SK-N-SH (cell line): ENCODE measurements around the gene FCRL4. TPM values are rescaled to one million over a fixed set of nuclear protein-coding genes. Genes with fewer than 3 reads are reported as not detected.

Source experiments
- CTCF ChIA-PET: fragments of 300-600, 350-600 bp; formaldehyde crosslinking; extraction: SDS; loops from one replicate; lab custom pipeline; 2021; lab: Yijun Ruan, JAX
- POLR2A ChIA-PET: fragments of 350-600 bp; sonication (Branson Sonifier 250); formaldehyde crosslinking; extraction: SDS; loops from one replicate; lab custom pipeline; 2020; ENCODE audit warnings: antibody characterized with exemption, inconsistent platforms; lab: Yijun Ruan, JAX
- DNase-seq: peaks from one replicate; pipeline ENCODE4 v3.0.0; 2012
- H2AFZ ChIP-seq: fragments of 200-600 bp; sonication (generic); 2 replicates; pipeline ENCODE4 v1.8.1; 2016; ENCODE audit warnings: antibody characterized with exemption, mild to moderate bottlenecking, low read depth
- H3F3A ChIP-seq: fragments of 200-600 bp; sonication (generic); replicated peaks from 2 replicates; pipeline ENCODE3; 2016; ENCODE audit warnings: antibody characterized with exemption, mild to moderate bottlenecking; ENCODE audit not compliant: insufficient read depth
- H3K27ac ChIP-seq, 2 experiments: fragments of 200-500 bp in 1 of 2; fragments of 200-600 bp in 1 of 2; sonication (Bioruptor generic) in 1 of 2; sonication (generic), shearing (Covaris generic) in 1 of 2; 2 replicates each; pipeline versions ENCODE4 v1.5.1 to v1.6.1; 2014 to 2016; ENCODE audit warnings: low read depth in 2 of 2, inconsistent platforms in 1 of 2, low read length in 1 of 2, mild to moderate bottlenecking in 1 of 2, mixed read lengths in 1 of 2
- H3K27me3 ChIP-seq: fragments of 200-600 bp; sonication (generic), shearing (Covaris generic); 2 replicates; pipeline ENCODE4 v1.6.1; 2016; ENCODE audit warnings: mixed run types; ENCODE audit not compliant: insufficient read depth
- H3K36me3 ChIP-seq, 2 experiments: fragments of 200-500 bp in 1 of 2; fragments of 200-600 bp in 1 of 2; sonication (Bioruptor generic) in 1 of 2; sonication (generic) in 1 of 2; replicated peaks in 1 of 2; 2 replicates each; pipeline versions ENCODE3 to v1.5.1; 2014 to 2016; ENCODE audit warnings: low read length in 1 of 2, mild to moderate bottlenecking in 1 of 2; ENCODE audit not compliant: insufficient read depth in 2 of 2, control insufficient read depth in 1 of 2
- H3K4me1 ChIP-seq, 2 experiments: fragments of 200-500 bp in 1 of 2; fragments of 200-600 bp in 1 of 2; sonication (Bioruptor generic) in 1 of 2; sonication (generic), shearing (Covaris generic) in 1 of 2; 2 replicates each; pipeline versions ENCODE4 v1.5.1 to v1.6.1; 2014 to 2016; ENCODE audit warnings: low read depth in 1 of 2, low read length in 1 of 2, mixed run types in 1 of 2; ENCODE audit not compliant: insufficient read depth in 2 of 2, control insufficient read depth in 1 of 2
- H3K4me2 ChIP-seq: fragments of 200-600 bp; sonication (generic), shearing (Covaris generic); 2 replicates; pipeline ENCODE4 v1.6.1; 2017; ENCODE audit warnings: mixed run types
- H3K4me3 ChIP-seq, 2 experiments: fragments of 200-500 bp in 1 of 2; fragments of 200-600 bp in 1 of 2; sonication (Bioruptor generic) in 1 of 2; sonication (generic), shearing (Covaris generic) in 1 of 2; 2 replicates each; pipeline versions ENCODE4 v1.5.1 to v1.8.1; 2014 to 2016; ENCODE audit warnings: low read depth in 2 of 2, inconsistent platforms in 1 of 2, low read length in 1 of 2, mild to moderate bottlenecking in 1 of 2, mixed read lengths in 1 of 2, moderate library complexity in 1 of 2
- H3K79me2 ChIP-seq: fragments of 200-600 bp; sonication (generic); 2 replicates; pipeline ENCODE4 v1.8.1; 2017; ENCODE audit warnings: mild to moderate bottlenecking; ENCODE audit not compliant: insufficient read depth
- H3K9ac ChIP-seq: fragments of 200-600 bp; sonication (generic); 2 replicates; pipeline ENCODE4 v1.6.1; 2017; ENCODE audit warnings: mixed run types
- H3K9me2 ChIP-seq: fragments of 200-600 bp; sonication (generic); 2 replicates; pipeline ENCODE4 v1.6.1; 2017; ENCODE audit warnings: mixed run types
- H3K9me3 ChIP-seq: fragments of 200-600 bp; sonication (generic); 2 replicates; pipeline ENCODE4 v1.6.1; 2017; ENCODE audit warnings: mixed run types, mild to moderate bottlenecking, moderate library complexity
- H4K20me1 ChIP-seq: fragments of 200-600 bp; sonication (generic); 2 replicates; pipeline ENCODE4 v1.6.1; 2017; ENCODE audit warnings: mild to moderate bottlenecking, mixed run types; ENCODE audit not compliant: insufficient read depth
- CTCF ChIP-seq: fragments of 200-600 bp; sonication (generic); IDR thresholded peaks from 2 replicates; pipeline ENCODE4 v1.6.1; 2017; ENCODE audit warnings: antibody characterized with exemption, mild to moderate bottlenecking, moderate library complexity
- ELF1 ChIP-seq: IDR thresholded peaks from 2 replicates; pipeline ENCODE4 v1.4.0; 2012
- EP300 ChIP-seq, 2 experiments: IDR thresholded peaks; 2 replicates each; pipeline versions ENCODE4 v1.4.0 to v1.6.1; 2012; ENCODE audit warnings: borderline replicate concordance in 1 of 2, low read depth in 1 of 2, low read length in 1 of 2
- EZH2phosphoT487 ChIP-seq: fragments of 200-600 bp; sonication (generic); IDR thresholded peaks from 2 replicates; pipeline ENCODE4 v1.6.1; 2017; ENCODE audit warnings: low read depth, mixed run types, mild to moderate bottlenecking, antibody characterized with exemption, moderate library complexity, borderline replicate concordance
- FOXJ3 ChIP-seq: sonication (generic); formaldehyde crosslinking; IDR thresholded peaks from 2 replicates; pipeline ENCODE4 v1.5.1; 2020; ENCODE audit warnings: mild to moderate bottlenecking, missing genetic modification reagents
- FOXM1 ChIP-seq: IDR thresholded peaks from 2 replicates; pipeline ENCODE4 v1.4.0; 2012; ENCODE audit warnings: low read depth, mild to moderate bottlenecking
- GABPA ChIP-seq: IDR thresholded peaks from 2 replicates; pipeline ENCODE4 v1.4.0; 2012; ENCODE audit warnings: low read depth, mild to moderate bottlenecking
- GATA2 ChIP-seq: sonication (generic); formaldehyde crosslinking; IDR thresholded peaks from 2 replicates; pipeline ENCODE4 v1.5.0; 2020; ENCODE audit warnings: mild to moderate bottlenecking, missing genetic modification reagents
- IRF3 ChIP-seq: fragments of 150-350 bp; IDR thresholded peaks from 2 replicates; pipeline ENCODE4 v1.6.1; 2016; ENCODE audit warnings: mild to moderate bottlenecking, low read depth, low read length
- NRF1 ChIP-seq: IDR thresholded peaks from 2 replicates; pipeline ENCODE4 v1.6.1; 2012; ENCODE audit warnings: low read depth, mild to moderate bottlenecking, low read length
- POLR2AphosphoS5 ChIP-seq: IDR thresholded peaks from 2 replicates; pipeline ENCODE4 v1.6.1; 2012; ENCODE audit warnings: low read depth, low read length
- RAD21 ChIP-seq: IDR thresholded peaks from 2 replicates; pipeline ENCODE4 v1.6.1; 2012; ENCODE audit warnings: mild to moderate bottlenecking, low read length
- RXRA ChIP-seq: IDR thresholded peaks from 2 replicates; pipeline ENCODE4 v1.4.0; 2012; ENCODE audit warnings: low read depth, mild to moderate bottlenecking, borderline replicate concordance
- SMC3 ChIP-seq: IDR thresholded peaks from 2 replicates; pipeline ENCODE4 v1.6.1; 2012; ENCODE audit warnings: low read depth, low read length, improper control_type of control experiment
- TEAD4 ChIP-seq: IDR thresholded peaks from 2 replicates; pipeline ENCODE4 v1.4.0; 2012; ENCODE audit warnings: mild to moderate bottlenecking, borderline replicate concordance; ENCODE audit not compliant: insufficient read depth
- YY1 ChIP-seq: IDR thresholded peaks from 2 replicates; pipeline ENCODE4 v1.4.0; 2012; ENCODE audit warnings: low read depth, mild to moderate bottlenecking
- WGBS: methylation state at CpG from one replicate; pipeline ENCODE4 v1.1.6; 2017; ENCODE audit warnings: low lambda C conversion rate; 5-methylcytosine and 5-hydroxymethylcytosine counted together
- polyA plus RNA-seq, 3 experiments: library from polyadenylated mRNA; depleted of rRNA; stranded (reverse); fragments of >200 nt; gene quantifications; 2 replicates each; pipeline ENCODE4 v1.2.3, GENCODE V29; 2012
- TF ChIP-seq, protein P1 (sequence below): IDR thresholded peaks from 2 replicates; pipeline ENCODE4 v1.4.0; 2012; ENCODE audit warnings: low read depth, borderline replicate concordance

The FCRL4 gene
- polyA plus RNA-seq, 1 of the 3 experiments (the other 2 are of a cell fraction), result not detected

DNA sequence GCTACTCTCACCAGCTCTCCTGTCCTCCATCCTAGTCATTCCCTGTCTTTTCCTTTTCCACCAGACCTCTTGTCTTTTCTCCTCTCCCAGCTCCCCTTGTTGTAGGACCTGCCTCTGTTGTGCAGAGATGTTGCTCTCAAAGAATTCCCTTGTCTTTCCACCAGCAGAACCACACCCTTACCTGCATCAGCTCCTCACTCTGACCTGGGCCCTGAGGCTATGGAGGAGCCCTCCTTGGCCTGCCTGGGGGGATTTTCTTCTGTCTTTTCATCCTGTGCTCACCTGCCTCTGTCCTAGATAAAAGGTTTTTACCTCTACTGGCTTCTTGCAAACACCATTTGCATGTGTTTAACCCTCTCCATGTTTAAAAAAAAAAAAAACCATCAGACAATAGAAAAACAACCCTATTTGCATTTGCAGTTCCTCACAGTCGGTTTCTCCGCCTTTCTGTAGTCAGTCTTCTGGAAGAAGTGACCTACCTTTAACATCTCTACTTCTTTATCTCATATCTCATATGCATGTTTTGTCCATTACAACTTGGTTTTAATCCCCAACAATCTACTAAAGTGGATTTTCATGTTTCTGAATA lies 57.6 kb downstream of the FCRL4 start (continued):
- TF ChIP-seq GATA2 (CRISPR knock-in tag) (no peak), SMC3 (no peak)
- TF ChIP-seq, protein P1, sequence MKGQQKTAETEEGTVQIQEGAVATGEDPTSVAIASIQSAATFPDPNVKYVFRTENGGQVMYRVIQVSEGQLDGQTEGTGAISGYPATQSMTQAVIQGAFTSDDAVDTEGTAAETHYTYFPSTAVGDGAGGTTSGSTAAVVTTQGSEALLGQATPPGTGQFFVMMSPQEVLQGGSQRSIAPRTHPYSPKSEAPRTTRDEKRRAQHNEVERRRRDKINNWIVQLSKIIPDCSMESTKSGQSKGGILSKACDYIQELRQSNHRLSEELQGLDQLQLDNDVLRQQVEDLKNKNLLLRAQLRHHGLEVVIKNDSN, result no peak

DNA sequence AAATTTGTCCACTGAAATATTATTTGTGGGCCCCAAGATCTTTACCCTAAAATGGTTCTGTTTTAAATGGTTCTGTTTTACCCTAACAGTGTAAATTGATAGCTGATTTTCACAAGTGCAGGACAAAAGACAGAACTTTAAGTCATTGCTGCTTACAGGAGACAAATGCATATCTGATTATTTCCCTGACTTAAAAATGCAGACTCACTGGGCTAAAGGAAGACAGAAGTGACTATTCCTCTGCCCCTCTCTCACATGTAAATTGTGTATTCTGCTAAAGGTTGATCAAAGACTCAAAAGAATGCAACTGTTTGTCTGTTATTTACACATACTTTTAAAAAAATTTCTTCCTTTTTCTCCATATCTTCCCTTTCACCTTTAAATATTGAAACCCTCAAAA lies 58.3 kb downstream of the FCRL4 start:
- ChIA-PET CTCF (interaction anchor here (1.4 kb wide), 1 partner anchor 41 kb away, joined by 5 read pairs; no protein-coding TSS in a partner anchor), POLR2A (no interaction called here)
- no peaks in the 10 kb centered on the region for H3K79me2 ChIP-seq
- peaks cover 6% of the 10 kb centered on the region; the same call in 1 of the 2 replicates for H3K27me3 ChIP-seq
- H3K27ac ChIP-seq, result no peak overlapping the region
- no peak overlapping the region for H3K4me3 ChIP-seq
- no peaks in the 10 kb centered on the region for H4K20me1 ChIP-seq
- no peaks in the 10 kb centered on the region for H3K36me3 ChIP-seq
- H3F3A ChIP-seq, result no peaks in the 10 kb centered on the region
- H3K4me1 ChIP-seq, result no peaks in the 10 kb centered on the region
- H2AFZ ChIP-seq, result no peak overlapping the region
- H3K4me2 ChIP-seq, result no peak overlapping the region
- no peak overlapping the region for H3K9ac ChIP-seq
- H3K9me2 ChIP-seq, result no peaks in the 10 kb centered on the region
- no peak for DNase-seq
- no peaks in the 10 kb centered on the region for H3K9me3 ChIP-seq
- TF ChIP-seq ELF1 (no peak), TEAD4 (no peak), GABPA (no peak), YY1 (no peak), FOXM1 (no peak), EZH2phosphoT487 (no peak), IRF3 (no peak), EP300 (IDR thresholded peaks at IDR 0.05; ENCODE audit: borderline replicate concordance in 1 of 2, low read depth in 1 of 2, low read length in 1 of 2) (no peak), NRF1 (no peak), RAD21 (no peak), POLR2AphosphoS5 (no peak), FOXJ3 (no peak), RXRA (no peak)

DNA sequence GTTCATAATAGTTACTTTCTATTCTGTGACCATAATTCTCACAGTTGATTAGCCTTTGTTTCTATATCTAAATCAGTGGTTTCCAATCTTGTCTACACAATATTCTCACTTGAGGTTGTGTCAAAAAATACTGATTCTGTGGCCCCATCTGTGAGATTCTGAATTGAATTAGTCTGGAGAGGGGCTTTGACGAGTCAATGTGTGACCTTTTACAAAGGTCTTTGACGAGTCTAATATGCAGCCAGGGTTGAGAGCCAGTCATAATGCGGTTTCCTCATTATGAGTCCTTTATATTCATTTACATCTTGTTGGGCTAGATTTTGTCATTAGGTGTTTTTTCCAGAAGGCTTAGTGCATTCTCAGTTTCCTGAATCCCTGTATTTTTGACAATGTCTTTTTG lies 65.3 kb downstream of the FCRL4 start:
- Histone ChIP-seq H3K4me1 (no peaks in the 10 kb centered on the region), H3F3A (no peaks in the 10 kb centered on the region), H4K20me1 (no peaks in the 10 kb centered on the region), H3K27me3 (no peaks in the 10 kb centered on the region), H3K9ac (no peak overlapping the region), H2AFZ (no peak overlapping the region), H3K27ac (no peak overlapping the region), H3K4me2 (no peak overlapping the region), H3K4me3 (no peak overlapping the region), H3K79me2 (no peaks in the 10 kb centered on the region), H3K9me3 (no peaks in the 10 kb centered on the region), H3K36me3 (no peaks in the 10 kb centered on the region), H3K9me2 (no peaks in the 10 kb centered on the region)
- whole genome bisulfite sequencing, result 1% methylated on average over 3 of the region's 3 CpGs
- no peak for TF ChIP-seq CTCF
- CTCF ChIA-PET, result interaction anchor here (2.2 kb wide), 1 partner anchor 48 kb away, joined by 6 read pairs; no protein-coding TSS in a partner anchor
- POLR2A ChIA-PET, result no interaction called here
- no peak for DNase-seq
